NB4 (cell line): ENCODE results near the gene POU2F2.

Experiments
- MYC ChIP-seq: IDR thresholded peaks from 2 replicates; pipeline ENCODE4 v1.6.1; 2011; ENCODE audit warnings: low read depth, low read length
- TF ChIP-seq, protein P1 (sequence below): IDR thresholded peaks from one replicate; pipeline ENCODE4 v1.5.1; 2012; ENCODE audit warnings: low read depth, low read length

DNA sequence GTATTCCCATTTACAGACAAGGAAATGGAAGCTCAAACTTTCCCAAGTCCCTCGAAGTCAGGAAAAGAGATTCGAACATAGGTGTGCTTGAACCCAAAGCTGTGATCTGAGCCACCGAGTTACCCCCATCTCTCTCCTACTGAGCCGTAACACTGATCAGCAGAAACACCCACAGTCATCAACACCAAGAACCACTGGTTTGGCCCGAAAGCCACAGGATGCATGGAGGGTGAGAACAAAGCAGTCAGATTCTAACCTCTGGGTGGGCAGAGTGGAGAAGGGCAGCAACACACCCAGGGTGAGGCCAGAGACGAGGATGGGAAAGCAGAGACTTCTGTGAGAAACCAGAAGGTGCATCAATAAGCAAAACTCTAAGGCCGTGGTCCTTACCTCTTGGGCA lies 27.7 kb upstream of the POU2F2 start:
- TF ChIP-seq, protein P1, sequence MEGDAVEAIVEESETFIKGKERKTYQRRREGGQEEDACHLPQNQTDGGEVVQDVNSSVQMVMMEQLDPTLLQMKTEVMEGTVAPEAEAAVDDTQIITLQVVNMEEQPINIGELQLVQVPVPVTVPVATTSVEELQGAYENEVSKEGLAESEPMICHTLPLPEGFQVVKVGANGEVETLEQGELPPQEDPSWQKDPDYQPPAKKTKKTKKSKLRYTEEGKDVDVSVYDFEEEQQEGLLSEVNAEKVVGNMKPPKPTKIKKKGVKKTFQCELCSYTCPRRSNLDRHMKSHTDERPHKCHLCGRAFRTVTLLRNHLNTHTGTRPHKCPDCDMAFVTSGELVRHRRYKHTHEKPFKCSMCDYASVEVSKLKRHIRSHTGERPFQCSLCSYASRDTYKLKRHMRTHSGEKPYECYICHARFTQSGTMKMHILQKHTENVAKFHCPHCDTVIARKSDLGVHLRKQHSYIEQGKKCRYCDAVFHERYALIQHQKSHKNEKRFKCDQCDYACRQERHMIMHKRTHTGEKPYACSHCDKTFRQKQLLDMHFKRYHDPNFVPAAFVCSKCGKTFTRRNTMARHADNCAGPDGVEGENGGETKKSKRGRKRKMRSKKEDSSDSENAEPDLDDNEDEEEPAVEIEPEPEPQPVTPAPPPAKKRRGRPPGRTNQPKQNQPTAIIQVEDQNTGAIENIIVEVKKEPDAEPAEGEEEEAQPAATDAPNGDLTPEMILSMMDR: no peak
- no peak for TF ChIP-seq MYC
